Inflammatory macrophage treated with lipopolysaccharide for 1 hour (primary cell): ENCODE data around the gene PDSS1.
A peak's percentile ranks its signal among the peaks of the same experiment; 100 is the strongest.
"Not testable (repeated sequence)": the region's sequence is repeated elsewhere in the genome, so short reads cannot be mapped to it uniquely, and the experiment has no call there.

Source experiments
- DNase-seq, 2 donors: peaks; one replicate each; pipeline ENCODE4 v3.0.0-alpha.2; 2020 to 2022

Gene PDSS1

GRCh38 chr10:26741368-26741767 is 43.9 kb downstream of the PDSS1 start:
- no peak for DNase-seq

- no peak for DNase-seq
Measured at GRCh38 chr10:26743091-26743490, 45.6 kb downstream of the PDSS1 start.

GRCh38 chr10:26743841-26744240 is 46.3 kb downstream of the PDSS1 start:
- no peak for DNase-seq

- DNase-seq: no peak
Measured at GRCh38 chr10:26746061-26746460, 48.6 kb downstream of the PDSS1 start.

- DNase-seq: no peak
Measured at GRCh38 chr10:26755443-26755903, 58.0 kb downstream of the PDSS1 start.

GRCh38 chr10:26759008-26759407 is 61.5 kb downstream of the PDSS1 start:
- no peak for DNase-seq

- DNase-seq: no peak
Measured at GRCh38 chr10:26765549-26765948, 68.0 kb downstream of the PDSS1 start.

- no peak for DNase-seq
Measured at GRCh38 chr10:26770069-26770468, 72.6 kb downstream of the PDSS1 start.

- no peak for DNase-seq
Measured at GRCh38 chr10:26773633-26774032, 76.1 kb downstream of the PDSS1 start.

GRCh38 chr10:26776258-26776657 is 78.8 kb downstream of the PDSS1 start:
- DNase-seq: no peak

GRCh38 chr10:26777686-26778085 is 80.2 kb downstream of the PDSS1 start:
- no peak for DNase-seq

- peak; percentile 40 to 71 for DNase-seq
Measured at GRCh38 chr10:26779176-26779860, 81.8 kb downstream of the PDSS1 start.

- no peak for DNase-seq
Measured at GRCh38 chr10:26780106-26780792, 82.7 kb downstream of the PDSS1 start.

- peak; percentile 82 to 91 for DNase-seq
Measured at GRCh38 chr10:26780793-26781601, 83.5 kb downstream of the PDSS1 start.

GRCh38 chr10:26781797-26782196 is 84.3 kb downstream of the PDSS1 start:
- DNase-seq: peak; percentile 29 to 67

GRCh38 chr10:26787362-26787761 is 89.9 kb downstream of the PDSS1 start:
- DNase-seq: no peak

GRCh38 chr10:26789779-26790178 is 92.3 kb downstream of the PDSS1 start:
- not testable (repeated sequence) for DNase-seq

- DNase-seq: no peak
Measured at GRCh38 chr10:26790221-26790995, 92.9 kb downstream of the PDSS1 start.

- DNase-seq: no peak
Measured at GRCh38 chr10:26792758-26793495, 95.4 kb downstream of the PDSS1 start.
